ENCODE measurements around the gene TRAPPC14.
"Not testable (repeated sequence)": the region's sequence is repeated elsewhere in the genome, so short reads cannot be mapped to it uniquely, and the experiment has no call there.

Gene TRAPPC14, protein sequence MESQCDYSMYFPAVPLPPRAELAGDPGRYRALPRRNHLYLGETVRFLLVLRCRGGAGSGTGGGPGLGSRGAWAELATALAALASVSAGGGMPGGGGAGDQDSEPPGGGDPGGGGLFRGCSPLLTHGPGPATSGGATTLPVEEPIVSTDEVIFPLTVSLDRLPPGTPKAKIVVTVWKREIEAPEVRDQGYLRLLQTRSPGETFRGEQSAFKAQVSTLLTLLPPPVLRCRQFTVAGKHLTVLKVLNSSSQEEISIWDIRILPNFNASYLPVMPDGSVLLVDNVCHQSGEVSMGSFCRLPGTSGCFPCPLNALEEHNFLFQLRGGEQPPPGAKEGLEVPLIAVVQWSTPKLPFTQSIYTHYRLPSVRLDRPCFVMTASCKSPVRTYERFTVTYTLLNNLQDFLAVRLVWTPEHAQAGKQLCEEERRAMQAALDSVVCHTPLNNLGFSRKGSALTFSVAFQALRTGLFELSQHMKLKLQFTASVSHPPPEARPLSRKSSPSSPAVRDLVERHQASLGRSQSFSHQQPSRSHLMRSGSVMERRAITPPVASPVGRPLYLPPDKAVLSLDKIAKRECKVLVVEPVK

DNA sequence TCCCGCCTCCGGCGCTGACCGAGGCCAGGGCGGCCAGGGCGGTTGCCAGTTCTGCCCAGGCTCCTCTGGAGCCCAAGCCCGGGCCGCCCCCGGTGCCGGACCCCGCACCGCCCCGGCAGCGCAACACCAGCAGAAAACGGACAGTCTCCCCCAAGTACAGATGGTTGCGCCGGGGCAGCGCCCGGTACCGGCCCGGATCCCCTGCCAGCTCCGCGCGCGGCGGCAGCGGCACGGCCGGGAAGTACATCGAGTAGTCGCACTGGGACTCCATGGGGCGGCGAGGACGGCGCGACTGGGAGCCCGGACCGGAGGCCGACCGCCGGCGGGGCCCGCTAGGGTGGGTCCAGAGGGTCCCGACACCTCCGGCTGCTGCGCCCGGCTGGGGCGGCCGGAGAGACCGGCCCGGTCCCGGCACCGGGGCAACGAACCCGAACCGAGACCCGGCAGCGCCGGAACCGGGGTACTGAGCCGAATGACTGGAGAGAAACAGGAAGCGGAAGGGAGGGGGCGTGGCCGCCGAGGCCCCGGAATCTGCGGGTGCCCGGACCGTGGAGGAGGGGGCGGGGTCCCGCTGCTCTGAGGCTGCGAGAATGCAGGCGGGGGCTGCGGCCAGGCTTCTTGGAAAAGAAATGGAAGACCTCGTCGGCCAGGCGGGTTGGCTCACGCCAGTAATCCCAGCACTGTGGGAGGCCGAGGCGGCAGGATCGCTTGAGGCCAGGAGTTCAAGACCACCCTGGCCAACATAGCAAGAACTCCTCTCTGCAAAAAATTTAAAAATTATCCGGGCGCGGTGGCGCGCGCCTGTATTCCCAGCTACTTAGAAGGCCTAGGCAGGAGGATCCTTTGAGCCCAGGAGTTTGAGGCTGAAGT is at the start of gene TRAPPC14:
TSS of gene TRAPPC14 (minus strand) at position 495 of the 870 bp plus-strand sequence. CDS start at position 271, 224 bp downstream.
- DNase-seq (ENCODE audit: low spot score) = peak; percentile 98

DNA sequence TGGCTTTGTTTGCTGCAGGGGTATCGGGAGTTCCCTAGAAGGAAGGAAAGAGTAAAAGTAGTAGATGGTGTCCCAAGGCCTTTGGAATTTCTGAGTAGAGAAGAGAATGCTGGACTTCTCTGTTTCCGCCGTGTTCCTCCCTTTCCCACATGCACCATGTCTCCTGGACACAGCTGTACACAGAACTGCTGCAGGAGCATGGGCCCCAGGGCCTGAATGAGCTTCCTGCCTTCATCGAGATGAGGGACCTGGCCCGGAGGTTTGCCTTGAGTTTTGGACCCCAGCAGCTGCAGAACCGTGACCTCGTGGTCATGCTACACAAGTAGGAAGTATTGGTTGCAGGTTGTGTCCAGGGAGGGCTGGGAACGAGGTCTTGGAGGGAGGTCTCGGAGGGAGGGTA is 45.9 kb upstream of the TRAPPC14 start:
- DNase-seq (ENCODE audit: low spot score) = no peak

DNA sequence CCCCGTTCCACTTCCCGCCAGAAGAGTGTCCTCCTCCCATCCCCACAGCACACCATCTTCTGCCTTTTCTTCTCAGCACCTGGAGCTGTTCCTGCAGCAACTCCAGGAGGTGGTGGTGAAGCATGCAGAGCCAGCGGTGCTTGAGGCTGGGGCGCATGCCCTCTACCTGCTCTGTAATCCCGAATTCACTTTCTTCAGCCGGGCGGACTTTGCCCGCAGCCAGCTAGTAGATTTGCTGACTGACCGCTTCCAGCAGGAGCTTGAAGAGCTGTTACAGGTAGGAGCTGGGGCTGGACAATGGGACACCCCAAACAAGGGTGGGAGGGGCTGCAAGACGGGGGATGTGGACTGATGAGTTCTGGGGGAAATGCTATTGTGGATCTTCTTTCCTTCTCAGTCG is 42.2 kb upstream of the TRAPPC14 start:
- DNase-seq (ENCODE audit: low spot score) = no peak

DNA sequence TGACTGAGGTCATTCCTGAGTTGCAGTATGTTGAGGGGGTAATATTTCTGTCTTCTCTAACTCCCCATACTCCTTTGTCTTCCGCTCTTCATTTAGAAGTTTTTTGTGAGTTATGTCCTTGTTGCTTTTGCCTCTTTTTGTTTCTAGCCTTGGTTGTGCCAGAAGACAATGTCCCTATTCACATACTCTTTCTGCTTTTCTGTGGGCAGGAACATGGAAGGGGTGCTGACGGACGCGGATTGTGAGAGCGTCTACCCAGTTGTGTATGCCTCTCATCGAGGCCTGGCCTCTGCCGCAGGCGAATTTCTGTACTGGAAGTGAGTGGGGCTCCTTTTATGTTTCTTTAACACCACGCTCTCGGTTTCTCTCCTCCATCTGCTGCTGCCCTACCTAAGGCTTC is 39.7 kb upstream of the TRAPPC14 start:
- DNase-seq (ENCODE audit: low spot score) = no peak

DNA sequence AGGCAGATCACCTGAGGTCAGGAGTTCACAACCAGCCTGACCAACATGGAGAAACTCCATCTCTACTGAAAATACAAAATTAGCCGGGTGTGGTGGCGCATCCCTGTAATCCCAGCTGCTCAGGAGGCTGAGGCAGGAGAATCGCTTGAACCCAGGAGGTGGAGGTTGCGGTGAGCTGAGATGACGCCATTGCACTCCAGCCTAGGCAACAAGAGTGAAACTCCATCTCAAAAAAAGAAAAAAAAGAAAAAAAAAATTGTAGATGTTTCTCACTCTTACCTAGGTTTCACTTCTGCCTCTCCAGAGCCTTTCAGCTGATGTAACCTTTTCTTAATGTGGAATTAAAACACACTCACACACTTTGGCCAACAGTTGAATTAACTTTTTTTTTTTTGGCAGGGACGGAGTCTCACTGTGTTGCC is 37.4 kb upstream of the TRAPPC14 start:
- DNase-seq (ENCODE audit: low spot score) = not testable (repeated sequence)

DNA sequence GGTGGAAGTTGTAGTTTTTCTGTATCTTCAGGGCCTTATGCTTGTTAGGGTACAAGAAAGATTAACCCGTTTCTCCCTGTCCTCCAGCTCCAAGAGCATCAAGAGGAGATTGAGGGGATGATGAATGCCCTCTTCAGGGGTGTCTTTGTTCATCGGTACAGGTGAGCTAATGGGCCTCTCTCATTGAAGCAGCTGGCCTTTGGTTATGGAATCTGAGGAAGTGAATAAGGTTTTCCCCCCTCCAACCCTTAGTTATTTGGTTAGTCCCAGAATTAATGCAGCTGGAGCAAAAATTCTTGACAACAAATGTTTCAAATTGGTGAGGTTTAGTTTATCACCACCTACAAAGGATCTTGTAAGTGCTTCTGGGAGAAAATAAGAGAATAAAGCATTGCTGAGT is 36.7 kb upstream of the TRAPPC14 start:
- no peak for DNase-seq (ENCODE audit: low spot score)

DNA sequence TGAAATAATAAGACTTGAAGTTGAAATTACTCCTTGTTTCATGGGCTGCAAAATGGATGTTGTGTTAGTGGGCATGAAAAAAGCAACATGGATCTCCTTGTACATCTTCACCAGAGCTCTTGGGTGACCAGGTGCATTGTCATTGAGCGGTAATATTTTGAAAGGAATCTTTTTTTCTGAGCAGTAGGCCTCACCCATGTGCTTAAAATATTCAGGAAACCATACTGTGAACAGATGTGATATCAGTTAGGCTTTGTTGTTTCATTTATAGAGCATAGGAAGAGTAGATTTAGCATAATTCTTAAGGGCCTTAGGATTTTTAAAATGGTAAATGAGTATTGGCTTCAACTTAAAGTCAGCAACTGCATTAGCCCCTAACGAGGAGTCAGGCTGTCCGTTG is 34.4 kb upstream of the TRAPPC14 start:
- no peak for DNase-seq (ENCODE audit: low spot score)

DNA sequence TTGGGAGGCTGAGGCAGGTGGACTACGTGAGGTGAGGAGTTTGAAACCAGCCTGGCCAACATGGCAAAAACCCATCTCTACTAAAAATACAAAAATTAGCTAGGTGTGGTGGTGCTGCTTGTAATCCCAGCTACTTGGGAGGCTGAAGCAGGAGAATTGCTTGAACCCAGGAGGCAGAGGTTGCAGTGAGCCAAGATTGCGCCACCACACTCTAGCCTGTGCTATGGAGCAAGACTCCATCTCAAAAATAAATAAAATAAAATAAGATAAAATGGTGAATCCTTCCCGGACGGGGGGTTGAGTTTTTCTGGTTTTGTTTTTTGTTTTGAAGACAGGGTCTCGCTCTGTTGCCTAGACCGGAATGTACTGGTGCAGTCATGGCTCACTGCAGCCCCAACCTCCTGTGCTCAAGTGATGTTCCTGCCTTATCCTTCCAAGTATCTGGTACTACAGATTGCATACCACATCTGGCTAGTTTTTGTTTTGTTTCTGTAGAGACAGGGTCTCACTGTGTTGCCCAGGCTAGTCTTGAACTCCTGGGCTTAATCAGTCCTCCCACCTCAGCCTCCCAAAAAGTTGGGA is 33.8 kb upstream of the TRAPPC14 start:
- not testable (repeated sequence) for DNase-seq (ENCODE audit: low spot score)

DNA sequence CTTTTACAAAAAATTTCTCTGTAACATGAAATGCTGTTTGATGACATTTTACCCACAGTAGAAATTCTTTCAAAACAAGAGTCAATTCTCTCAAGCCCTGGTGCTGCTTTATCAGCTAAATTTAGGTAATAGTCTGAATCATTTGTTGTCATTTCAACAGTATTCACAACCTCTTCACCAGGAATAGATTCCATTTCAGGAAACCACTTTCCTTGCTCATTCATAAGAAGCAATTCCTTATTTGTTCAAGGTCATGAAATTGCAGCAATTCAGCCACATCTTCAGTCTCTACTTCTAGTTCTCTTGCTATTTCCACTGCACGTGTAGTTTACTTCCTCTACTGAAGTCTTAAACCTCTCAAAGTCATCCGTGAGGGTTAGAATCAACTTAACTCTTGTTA is 33.3 kb upstream of the TRAPPC14 start:
- no peak for DNase-seq (ENCODE audit: low spot score)

DNA sequence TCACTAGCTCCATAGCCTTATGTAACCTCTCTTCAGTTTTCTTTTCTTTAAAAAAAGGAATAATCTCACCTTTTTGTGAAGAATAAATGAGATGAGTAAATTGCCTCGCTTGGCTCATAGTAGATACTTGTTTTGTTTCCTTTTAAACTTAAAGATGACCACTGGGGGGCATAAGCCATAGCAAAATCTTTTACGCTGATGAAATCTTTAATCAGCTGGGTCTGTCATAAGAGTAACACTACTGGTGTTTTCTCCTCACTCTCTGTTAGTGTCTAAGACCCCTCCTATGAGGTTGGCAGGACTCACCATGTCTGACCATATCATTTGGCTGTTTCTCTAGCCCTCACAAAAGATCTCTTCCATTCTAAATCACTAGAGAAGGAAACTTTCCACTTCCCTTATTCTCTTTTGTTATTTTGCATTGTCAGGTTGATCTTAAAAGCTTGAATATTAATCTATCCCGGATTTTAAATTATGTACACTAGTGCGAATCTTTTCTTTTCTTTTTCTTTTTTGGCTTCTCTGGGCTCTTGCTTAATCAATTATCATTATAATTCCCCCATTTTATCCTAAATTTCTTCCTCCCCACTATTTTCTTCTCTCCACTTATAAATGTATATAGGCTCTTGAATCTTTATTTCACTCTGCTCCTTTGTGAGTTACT is 31.7 kb upstream of the TRAPPC14 start:
- DNase-seq (ENCODE audit: low spot score) = no peak

DNA sequence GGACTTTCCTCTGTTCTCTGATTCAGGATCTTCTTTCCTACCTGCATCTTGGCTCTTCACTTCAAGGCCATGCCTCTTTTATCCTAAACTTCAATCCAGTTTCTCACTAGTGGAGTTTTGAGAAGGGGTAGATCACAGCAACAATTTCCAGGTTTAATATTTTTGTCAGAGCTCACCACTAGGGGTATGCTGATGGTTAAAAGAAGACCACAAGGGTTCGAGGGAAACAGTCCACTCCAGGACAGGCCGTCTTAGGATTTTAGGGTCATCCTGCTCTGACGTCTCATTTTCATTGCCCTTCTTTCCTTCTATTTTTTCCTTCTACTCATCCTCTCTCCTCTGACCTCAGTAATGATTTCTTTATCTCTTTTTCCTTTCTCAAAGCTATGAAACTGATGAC is 30.5 kb upstream of the TRAPPC14 start:
- no peak for DNase-seq (ENCODE audit: low spot score)

DNA sequence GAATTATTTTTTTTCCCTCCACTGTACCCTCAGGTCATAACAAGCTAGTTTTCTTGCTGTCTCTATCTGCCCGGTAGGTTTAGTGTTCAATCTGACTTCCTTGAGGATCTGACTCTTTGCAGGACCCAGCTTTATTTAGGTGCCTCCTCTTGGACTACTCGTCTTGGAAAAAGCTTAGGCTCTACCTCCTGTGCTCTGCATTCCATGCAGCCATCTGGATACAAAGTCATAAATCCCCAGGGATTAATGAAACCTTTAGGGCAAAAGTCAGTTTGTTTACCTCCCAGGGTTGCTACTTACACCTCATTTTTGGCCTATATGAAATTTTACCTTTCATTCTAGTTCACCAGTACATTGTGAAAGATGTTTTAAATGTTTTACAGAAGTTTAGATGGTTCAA is 27.2 kb upstream of the TRAPPC14 start:
- no peak for DNase-seq (ENCODE audit: low spot score)

DNA sequence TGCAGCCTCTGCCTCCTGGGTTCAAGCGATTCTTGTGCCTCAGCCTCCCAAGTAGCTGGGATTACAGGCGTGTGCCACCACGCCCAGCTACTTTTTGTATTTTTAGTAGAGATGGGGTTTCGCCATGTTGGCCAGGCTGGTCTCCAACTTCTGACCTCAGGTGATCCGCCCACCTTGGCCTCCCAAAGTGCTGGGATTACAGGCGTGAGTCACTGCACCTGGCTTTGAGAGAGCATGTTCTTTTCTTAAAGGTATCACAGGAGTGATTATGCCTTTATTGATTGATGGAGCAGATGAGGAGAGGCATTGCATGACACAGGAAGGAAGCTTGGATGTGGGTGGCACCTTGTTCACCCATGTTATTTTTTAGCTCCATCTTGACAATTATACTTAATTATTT is 24.6 kb upstream of the TRAPPC14 start:
- DNase-seq (ENCODE audit: low spot score) = not testable (repeated sequence)

DNA sequence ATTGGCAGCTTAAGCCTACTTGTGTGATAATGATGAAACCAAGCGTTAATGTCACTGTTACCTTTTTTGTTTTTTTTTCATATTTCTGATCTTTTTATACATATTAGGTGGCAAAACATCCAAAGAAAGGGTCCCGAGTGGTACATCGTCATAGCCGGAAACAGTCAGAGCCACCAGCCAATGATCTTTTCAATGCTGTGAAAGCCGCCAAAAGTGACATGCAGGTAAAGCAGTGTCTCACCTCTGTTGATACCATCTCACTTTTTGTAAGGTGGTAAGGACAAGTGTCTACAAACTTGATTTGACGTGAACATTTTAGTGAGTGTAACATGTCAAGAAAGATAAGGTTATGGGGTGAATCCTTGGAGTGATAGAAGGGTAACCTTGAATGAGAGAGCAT is 24.1 kb upstream of the TRAPPC14 start:
- DNase-seq (ENCODE audit: low spot score) = not testable (repeated sequence)

DNA sequence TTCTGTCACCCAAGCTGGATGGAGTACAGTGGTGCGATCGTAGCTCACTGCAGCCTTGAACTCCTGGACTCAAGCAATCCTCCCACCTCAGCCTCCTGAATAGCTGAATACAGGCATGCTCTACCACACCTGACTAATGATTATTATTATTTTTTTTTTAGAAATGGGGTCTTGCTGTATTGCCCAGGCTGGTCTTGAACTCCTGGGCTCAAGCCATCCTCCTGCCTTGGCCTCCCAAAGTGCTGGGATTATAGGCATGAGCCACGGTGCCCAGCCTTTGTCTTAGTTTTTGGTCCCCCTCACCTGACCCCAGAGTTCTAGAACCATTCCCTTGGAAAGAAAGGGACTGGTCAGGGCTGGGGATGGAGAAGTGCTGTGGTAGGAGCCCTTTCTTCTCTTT is 21.6 kb upstream of the TRAPPC14 start:
- DNase-seq (ENCODE audit: low spot score) = not testable (repeated sequence)

DNA sequence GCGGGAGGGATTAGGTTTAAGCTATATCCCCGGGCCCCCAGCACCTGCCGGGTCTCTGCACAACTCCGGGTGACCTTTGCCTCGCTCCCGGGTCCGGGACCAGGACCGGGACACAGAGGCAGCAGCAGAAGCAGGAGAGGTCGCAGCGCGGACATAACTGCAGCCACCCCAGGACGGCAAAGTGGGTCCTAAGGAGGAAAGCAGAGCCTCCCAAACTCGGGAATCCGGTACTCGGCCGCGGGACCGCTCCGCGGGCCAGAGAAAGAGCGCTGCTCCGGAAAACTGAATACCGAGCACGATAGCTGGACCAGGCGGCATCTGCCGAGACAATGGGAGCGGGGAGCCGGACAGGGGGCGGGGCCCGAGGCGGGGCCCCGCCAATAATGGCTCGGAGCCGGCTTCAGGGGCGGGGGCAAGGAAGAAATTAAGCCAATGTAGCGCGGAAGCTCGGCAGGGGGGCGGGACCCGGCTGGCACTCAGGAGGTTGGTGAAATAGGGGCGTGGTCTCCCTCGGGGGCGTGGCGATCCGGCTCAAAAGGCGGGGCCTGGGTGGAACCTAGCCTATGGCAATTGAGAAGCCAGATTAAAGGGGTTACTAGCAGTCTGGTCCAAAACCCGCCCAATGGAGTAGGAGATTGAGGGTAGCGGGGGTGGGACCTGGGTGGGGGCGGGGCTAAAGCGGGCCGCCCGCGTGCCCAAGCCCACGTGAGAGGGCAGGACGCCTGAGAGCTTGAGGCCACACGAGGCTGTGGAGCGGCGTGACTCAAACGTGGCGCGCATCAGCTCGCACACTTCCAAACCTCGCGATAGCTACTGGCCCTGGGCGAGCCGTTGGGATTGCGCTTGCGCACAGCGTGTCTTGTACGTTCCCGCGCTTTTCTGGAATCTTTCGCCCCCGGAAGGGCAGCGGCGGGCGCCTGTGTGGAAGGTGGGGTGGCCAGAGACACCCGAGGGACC is 18.8 kb upstream of the TRAPPC14 start, which contains the start of the genes GPC2 and STAG3:
TSS of gene GPC2 (minus strand) at position 337 of the 957 bp plus-strand sequence. CDS start at position 155, 182 bp downstream.
TSS of gene STAG3 (plus strand) at position 874 of the 957 bp plus-strand sequence. CDS start 2,639 bp downstream, outside the sequence.
- DNase-seq (ENCODE audit: low spot score) = peak; percentile 89

DNA sequence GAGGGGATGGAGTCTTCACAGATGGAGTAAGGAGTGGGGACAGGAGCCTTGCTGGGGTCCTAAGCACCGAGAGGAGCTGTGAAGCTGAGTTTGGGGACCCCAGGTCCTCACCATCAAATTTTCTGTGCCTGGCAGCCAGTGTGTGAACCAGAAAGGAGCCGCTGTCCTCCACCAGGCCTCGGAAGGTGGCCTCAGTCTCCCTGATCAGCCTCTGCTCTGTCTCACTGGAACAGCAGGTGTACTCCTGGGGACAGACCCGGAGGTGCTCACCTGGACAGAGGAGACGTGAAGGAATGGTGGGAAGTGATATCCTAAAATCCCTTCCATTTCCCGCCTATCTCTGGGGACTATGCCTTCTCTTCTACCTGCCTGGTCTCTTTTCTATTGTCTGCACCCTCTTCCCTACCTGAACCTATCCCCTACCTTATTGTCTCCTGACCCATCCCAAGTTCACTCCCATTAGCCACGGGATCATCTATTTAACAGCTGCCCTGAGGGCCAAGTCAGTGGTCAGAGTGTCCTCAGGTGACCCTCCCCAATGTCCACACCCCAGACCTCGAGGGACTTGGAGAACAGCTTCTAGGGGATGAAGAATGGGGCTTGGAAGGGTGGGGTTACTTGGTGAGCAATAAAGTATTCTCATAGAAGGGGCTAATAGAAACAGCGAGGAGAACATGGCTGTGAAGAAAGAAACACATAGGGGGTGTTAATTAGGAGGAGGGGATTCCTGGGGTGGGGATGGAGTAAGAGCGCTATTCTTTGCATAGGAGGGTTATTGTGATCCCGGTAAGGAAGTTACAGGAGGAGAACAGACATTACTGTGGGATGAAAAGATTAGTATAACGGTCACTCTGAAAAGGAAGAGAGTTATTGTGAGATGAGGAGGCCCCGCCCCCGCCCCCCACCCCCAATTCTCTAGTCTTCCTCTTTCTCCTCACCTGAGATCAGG is 17.8 kb upstream of the TRAPPC14 start:
- peak; percentile 18 for DNase-seq (ENCODE audit: low spot score)

DNA sequence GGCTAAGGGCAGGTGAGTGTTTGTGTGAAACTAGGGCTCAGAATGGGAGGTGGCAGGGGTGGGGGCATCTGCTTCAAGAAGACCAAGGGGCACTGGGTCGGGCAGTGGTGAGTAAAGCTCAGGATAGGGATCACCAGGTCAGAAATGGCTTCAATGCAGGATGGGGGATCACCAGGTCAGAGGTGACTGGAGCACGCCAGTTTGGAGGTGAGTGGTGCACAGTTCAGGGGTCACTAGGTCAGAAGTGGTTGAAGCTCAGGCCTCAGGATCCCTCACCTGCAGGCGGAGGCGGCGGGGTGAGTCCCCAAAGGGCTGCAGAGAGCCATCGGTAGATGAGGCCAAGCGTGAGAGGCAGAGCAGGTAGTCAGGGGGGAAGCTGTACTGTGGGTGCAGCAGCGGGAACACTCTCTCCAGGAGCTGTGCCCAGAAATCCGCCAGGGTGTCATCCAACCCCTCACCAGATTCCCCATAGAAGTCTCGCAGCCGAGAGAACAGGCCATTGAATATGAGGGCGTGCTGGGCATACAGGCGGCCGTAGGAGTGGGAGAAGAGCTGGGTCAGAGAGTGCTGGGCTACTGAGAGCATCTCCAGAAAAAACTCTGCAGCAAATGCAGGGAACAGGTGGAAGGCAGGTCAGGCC is 16.9 kb upstream of the TRAPPC14 start:
- no peak for DNase-seq (ENCODE audit: low spot score)

DNA sequence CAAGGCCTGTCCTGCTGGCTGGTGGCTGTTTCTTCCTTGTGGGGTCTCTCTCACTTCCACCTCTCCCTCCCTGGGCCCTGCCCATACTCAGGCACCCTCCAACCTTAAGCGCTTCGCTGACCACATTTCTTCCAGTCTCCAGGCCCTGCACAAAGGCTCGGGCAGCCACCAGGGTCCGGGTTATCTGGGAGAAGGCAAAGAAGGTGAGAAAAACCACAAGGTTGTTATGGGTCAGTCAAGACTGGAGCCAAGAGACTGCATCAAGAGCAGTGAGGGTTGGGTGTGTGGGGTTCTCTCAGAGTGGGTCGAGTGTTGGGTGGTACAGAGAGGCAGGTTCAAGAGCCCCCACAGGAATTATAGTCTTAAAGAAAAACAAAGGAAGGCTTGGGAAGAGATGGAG is 16.1 kb upstream of the TRAPPC14 start:
- no peak for DNase-seq (ENCODE audit: low spot score)

Data from D341Med (cell line).